Hepatocyte (in vitro differentiated cells): ENCODE results near the gene GJD3.

ENCODE experiments used
- CTCF ChIP-seq: fragments of 200-600 bp; sonication (generic); IDR thresholded peaks from 2 replicates; pipeline ENCODE4 v1.5.1; 2016; ENCODE audit warnings: antibody characterized with exemption, mild to moderate bottlenecking; ENCODE audit not compliant: poor library complexity
- EZH2 ChIP-seq: fragments of 200-600 bp; sonication (generic); IDR thresholded peaks from 2 replicates; pipeline ENCODE4 v1.6.1; 2016; ENCODE audit warnings: antibody characterized with exemption, mild to moderate bottlenecking, borderline replicate concordance
- EZH2phosphoT487 ChIP-seq: fragments of 200-600 bp; sonication (generic); IDR thresholded peaks from one replicate; pipeline ENCODE4 v1.6.1; 2018; ENCODE audit warnings: antibody characterized with exemption, mild to moderate bottlenecking, low read depth, moderate library complexity; ENCODE audit not compliant: unreplicated experiment, severe bottlenecking

GRCh38 chr17:40348136-40348504 lies 16.4 kb downstream of the GJD3 start:
- no peak for TF ChIP-seq CTCF
- no peak for TF ChIP-seq EZH2
- TF ChIP-seq EZH2phosphoT487 = no peak
